PC-9 (cell line): ENCODE measurements around the gene TPM3.

ENCODE experiments used
- EZH2 ChIP-seq: fragments of 200-600 bp; sonication (generic); IDR thresholded peaks from 2 replicates; pipeline ENCODE4 v1.8.0; 2017; ENCODE audit warnings: antibody characterized with exemption, low read depth
- TF ChIP-seq, protein P1 (sequence below): fragments of 200-600 bp; sonication (generic); conservative IDR thresholded peaks from 2 replicates; pipeline ENCODE4 v1.6.1; 2017; ENCODE audit warnings: mixed run types, antibody characterized with exemption, mild to moderate bottlenecking, moderate library complexity

DNA sequence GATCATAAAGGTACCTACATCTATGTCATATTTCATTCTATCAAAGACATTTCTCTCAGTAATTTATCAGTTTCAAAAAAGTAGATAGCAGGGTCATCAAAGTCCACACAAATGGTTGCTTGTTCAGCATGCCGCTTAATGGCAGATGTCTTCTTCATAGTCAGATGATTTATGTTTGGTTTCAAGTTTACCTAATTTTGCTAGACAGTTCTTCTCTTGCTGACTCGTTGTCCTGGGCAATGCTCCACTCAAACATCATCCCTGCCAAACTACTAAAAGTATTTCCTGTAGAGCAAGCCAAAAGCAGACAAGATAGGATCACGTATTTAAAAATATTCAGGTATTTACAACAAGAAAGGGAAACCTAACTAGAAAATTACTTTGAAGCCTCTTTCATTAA, 50.7 kb downstream of the TPM3 start:
- TF ChIP-seq, protein P1, sequence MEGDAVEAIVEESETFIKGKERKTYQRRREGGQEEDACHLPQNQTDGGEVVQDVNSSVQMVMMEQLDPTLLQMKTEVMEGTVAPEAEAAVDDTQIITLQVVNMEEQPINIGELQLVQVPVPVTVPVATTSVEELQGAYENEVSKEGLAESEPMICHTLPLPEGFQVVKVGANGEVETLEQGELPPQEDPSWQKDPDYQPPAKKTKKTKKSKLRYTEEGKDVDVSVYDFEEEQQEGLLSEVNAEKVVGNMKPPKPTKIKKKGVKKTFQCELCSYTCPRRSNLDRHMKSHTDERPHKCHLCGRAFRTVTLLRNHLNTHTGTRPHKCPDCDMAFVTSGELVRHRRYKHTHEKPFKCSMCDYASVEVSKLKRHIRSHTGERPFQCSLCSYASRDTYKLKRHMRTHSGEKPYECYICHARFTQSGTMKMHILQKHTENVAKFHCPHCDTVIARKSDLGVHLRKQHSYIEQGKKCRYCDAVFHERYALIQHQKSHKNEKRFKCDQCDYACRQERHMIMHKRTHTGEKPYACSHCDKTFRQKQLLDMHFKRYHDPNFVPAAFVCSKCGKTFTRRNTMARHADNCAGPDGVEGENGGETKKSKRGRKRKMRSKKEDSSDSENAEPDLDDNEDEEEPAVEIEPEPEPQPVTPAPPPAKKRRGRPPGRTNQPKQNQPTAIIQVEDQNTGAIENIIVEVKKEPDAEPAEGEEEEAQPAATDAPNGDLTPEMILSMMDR, result no peak
- TF ChIP-seq EZH2, result no peak
